Measurements from ENCODE around the gene HHAT. TPM values are rescaled to one million over a fixed set of nuclear protein-coding genes. Genes with fewer than 3 reads are reported as not detected.

The HHAT gene
- total RNA-seq, 4 donors from 2014 or later: 2.4 to 6.0 (median 4.4) TPM

DNA sequence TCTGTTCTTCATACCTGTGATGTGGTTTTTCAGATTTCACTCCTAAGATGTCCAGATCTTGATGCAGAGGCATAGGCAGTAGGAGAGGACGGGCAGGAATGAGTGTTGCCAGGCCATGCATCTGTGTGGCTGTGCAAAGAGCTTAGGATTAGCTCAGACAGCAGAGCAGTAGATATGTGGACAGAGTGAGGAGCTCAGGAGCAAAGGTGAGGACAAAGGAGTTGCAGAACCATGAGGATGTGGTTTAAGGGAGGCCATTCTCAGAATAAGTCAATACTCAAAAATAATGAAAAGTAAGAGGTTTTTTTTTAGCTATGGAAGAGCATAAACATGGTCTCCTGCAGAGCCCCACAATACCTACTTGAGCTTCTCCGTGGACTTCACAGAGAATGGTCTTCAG, 158.3 kb downstream of the HHAT start:
- TF ChIP-seq, protein P1, sequence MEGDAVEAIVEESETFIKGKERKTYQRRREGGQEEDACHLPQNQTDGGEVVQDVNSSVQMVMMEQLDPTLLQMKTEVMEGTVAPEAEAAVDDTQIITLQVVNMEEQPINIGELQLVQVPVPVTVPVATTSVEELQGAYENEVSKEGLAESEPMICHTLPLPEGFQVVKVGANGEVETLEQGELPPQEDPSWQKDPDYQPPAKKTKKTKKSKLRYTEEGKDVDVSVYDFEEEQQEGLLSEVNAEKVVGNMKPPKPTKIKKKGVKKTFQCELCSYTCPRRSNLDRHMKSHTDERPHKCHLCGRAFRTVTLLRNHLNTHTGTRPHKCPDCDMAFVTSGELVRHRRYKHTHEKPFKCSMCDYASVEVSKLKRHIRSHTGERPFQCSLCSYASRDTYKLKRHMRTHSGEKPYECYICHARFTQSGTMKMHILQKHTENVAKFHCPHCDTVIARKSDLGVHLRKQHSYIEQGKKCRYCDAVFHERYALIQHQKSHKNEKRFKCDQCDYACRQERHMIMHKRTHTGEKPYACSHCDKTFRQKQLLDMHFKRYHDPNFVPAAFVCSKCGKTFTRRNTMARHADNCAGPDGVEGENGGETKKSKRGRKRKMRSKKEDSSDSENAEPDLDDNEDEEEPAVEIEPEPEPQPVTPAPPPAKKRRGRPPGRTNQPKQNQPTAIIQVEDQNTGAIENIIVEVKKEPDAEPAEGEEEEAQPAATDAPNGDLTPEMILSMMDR (IDR thresholded peaks at IDR 0.05; ENCODE audit: low read depth): no peak

DNA sequence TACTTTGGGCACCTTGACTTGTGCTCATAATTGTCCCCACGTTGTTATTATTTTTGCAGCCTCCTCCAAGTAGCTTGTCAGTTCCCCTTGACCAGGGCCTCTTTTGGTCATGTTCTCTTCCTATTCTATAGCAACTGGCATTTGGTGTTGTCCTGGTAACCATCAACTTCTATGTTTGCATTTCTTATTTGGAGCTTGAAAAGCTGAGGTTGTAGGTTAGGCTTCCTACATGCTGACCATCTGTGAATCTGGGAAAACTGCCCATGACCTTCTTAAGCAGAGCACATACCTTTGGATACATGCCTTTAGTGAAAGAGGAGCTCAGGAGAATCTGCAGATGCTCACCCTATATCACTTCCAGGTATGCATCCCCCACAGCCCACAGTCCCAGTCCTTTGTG, 160.8 kb downstream of the HHAT start:
- TF ChIP-seq, protein P1 (IDR thresholded peaks at IDR 0.05; ENCODE audit: low read depth): no peak

DNA sequence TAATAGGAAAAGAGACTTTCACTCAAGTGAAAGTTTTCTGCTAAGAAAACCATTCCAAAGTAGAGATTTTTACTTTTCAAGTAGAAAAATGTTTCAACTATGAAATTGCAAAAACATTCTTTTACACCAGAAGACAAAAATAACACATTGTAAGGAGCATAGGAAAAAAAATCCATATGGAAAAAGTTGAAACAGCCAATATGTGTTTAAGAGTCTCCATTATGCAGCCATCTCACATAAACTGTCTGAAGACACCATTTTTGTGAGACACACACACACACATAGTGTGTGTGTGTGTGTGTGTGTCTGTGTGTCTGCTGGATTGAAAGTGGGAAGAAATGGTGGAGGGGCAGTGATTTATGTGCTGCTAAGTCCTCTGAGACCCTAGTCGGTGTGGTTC, 162.1 kb downstream of the HHAT start:
- TF ChIP-seq, protein P1 (IDR thresholded peaks at IDR 0.05; ENCODE audit: low read depth): no peak

DNA sequence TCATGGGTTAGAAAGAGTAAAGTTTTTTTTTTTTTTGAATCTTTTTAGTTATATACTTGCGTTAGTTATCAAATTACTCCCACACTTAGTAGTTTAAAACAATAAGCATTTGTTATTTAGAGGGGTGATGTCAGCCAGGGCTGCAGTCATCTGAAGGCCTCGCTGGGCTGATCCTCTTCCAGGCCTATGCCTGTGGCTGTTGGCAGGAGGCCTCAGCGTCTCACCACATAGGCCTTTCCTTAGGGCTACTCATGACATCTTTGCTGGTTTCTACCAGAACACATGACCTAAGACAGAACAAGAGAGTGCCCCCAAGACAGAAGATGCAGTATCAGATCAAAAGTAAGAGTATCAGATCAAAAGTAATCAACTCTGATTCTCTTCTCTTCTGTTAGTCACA, 167.4 kb downstream of the HHAT start:
- TF ChIP-seq, protein P1 (IDR thresholded peaks at IDR 0.05; ENCODE audit: low read depth): no peak

DNA sequence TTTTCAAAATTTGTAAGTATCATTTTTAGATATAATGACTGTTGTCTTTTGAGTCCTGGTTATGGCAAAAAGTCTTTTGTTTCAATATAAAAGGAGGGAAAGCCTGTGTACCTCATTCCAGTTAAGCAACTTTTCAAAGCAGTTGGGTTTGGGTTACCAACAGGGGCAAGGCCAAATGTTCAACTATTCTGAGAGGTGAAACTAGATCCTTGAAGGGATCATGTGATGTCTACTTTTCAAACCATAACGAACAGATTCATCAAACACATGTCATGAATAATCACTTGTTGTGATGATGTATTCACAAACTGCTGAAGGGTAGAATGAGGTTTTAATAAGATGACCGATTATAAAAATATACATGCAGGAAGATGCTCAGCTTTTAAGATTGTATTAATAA, 171.3 kb downstream of the HHAT start:
- TF ChIP-seq, protein P1 (IDR thresholded peaks at IDR 0.05; ENCODE audit: low read depth): no peak

DNA sequence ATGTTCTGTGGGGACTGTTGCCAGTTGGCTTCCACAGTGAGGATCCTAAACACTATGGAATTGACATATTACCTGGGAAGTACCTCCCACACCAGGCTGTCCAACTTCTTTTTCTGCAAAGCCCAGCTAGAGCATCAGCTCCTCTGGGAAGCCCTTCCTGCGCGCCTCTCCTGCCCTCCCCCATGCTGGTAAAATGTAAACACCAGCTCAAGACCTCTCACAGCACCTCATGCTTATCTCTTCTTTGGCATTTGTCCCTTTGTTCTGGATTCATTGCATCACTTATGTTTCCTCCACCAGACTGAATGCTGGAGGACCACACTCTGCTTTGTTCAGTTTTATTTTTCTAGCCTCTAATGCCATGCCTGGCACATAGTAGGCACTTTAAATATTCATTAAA, 172.1 kb downstream of the HHAT start:
- TF ChIP-seq, protein P1 (IDR thresholded peaks at IDR 0.05; ENCODE audit: low read depth): no peak

DNA sequence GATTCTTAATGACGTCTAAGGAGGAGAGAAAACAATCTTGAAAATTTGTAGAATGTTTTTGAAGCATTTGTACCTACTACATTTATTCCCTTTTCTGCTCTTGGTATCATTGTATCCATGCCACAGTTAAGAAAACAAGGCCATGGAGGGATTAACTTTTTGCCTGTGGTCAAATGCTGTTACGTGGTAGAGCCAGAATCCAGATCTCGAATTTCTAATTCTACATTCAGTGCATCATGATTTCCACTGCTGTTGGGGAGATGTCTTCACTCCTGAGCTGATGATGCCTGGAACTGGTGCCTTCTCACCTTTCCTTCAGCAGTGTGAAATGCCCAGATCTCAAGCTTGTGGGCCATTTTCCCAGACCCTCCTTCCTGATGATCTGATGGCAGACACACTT, 175.6 kb downstream of the HHAT start:
- TF ChIP-seq, protein P1 (IDR thresholded peaks at IDR 0.05; ENCODE audit: low read depth): no peak

Measured in subcutaneous adipose tissue (tissue), 4 donors.